ENCODE data around the gene CPM.

CPM gene

GRCh38 chr12:68901145-68901544 is 31.8 kb downstream of the CPM start:
- FAIRE-seq, result no peak
- no peak for DNase-seq (ENCODE audit: insufficient read length)
- TF ChIP-seq POLR2AphosphoS5 (IDR thresholded peaks at IDR 0.05; ENCODE audit: low read depth, low read length), result no peak
- no peak for TF ChIP-seq POLR2A (IDR thresholded peaks at IDR 0.05; ENCODE audit: low read depth, low read length)
- no peak for TF ChIP-seq TAF1 (IDR thresholded peaks at IDR 0.05; ENCODE audit: borderline replicate concordance, low read depth, low read length)

GRCh38 chr12:68900241-68900640 is 32.7 kb downstream of the CPM start:
- TF ChIP-seq TAF1 (IDR thresholded peaks at IDR 0.05; ENCODE audit: borderline replicate concordance, low read depth, low read length), result no peak
- DNase-seq (ENCODE audit: insufficient read length) (no peak), FAIRE-seq (no peak)

- FAIRE-seq (no peak), DNase-seq (ENCODE audit: insufficient read length) (no peak)
- TF ChIP-seq POLR2AphosphoS5 (IDR thresholded peaks at IDR 0.05; ENCODE audit: low read depth, low read length), result no peak
- no peak for TF ChIP-seq POLR2A (IDR thresholded peaks at IDR 0.05; ENCODE audit: low read depth, low read length)
- TF ChIP-seq TAF1 (IDR thresholded peaks at IDR 0.05; ENCODE audit: borderline replicate concordance, low read depth, low read length), result no peak
Measured at GRCh38 chr12:68899251-68899771, 33.7 kb downstream of the CPM start.

GRCh38 chr12:68896881-68897540 is 36.0 kb downstream of the CPM start:
- no peak for DNase-seq (ENCODE audit: insufficient read length)
- no peak for FAIRE-seq
- no peak for TF ChIP-seq TAF1 (IDR thresholded peaks at IDR 0.05; ENCODE audit: borderline replicate concordance, low read depth, low read length)
- no peak for TF ChIP-seq POLR2A (IDR thresholded peaks at IDR 0.05; ENCODE audit: low read depth, low read length)
- no peak for TF ChIP-seq POLR2AphosphoS5 (IDR thresholded peaks at IDR 0.05; ENCODE audit: low read depth, low read length)

- TF ChIP-seq POLR2A (IDR thresholded peaks at IDR 0.05; ENCODE audit: low read depth, low read length), result no peak
- no peak for TF ChIP-seq POLR2AphosphoS5 (IDR thresholded peaks at IDR 0.05; ENCODE audit: low read depth, low read length)
- no peak for TF ChIP-seq TAF1 (IDR thresholded peaks at IDR 0.05; ENCODE audit: borderline replicate concordance, low read depth, low read length)
- FAIRE-seq (no peak), DNase-seq (ENCODE audit: insufficient read length) (no peak)
Measured at GRCh38 chr12:68894276-68894855, 38.6 kb downstream of the CPM start.

GRCh38 chr12:68893741-68894140 is 39.2 kb downstream of the CPM start:
- DNase-seq (ENCODE audit: insufficient read length) (no peak), FAIRE-seq (no peak)
- TF ChIP-seq POLR2A (IDR thresholded peaks at IDR 0.05; ENCODE audit: low read depth, low read length), result no peak
- TF ChIP-seq TAF1 (IDR thresholded peaks at IDR 0.05; ENCODE audit: borderline replicate concordance, low read depth, low read length), result no peak
- TF ChIP-seq POLR2AphosphoS5 (IDR thresholded peaks at IDR 0.05; ENCODE audit: low read depth, low read length), result no peak

GRCh38 chr12:68893201-68893600 is 39.8 kb downstream of the CPM start:
- TF ChIP-seq POLR2AphosphoS5 (IDR thresholded peaks at IDR 0.05; ENCODE audit: low read depth, low read length) (no peak), TAF1 (IDR thresholded peaks at IDR 0.05; ENCODE audit: borderline replicate concordance, low read depth, low read length) (no peak), POLR2A (IDR thresholded peaks at IDR 0.05; ENCODE audit: low read depth, low read length) (no peak)
- DNase-seq (ENCODE audit: insufficient read length) (no peak), FAIRE-seq (no peak)

GRCh38 chr12:68891141-68891540 is 41.8 kb downstream of the CPM start:
- DNase-seq (ENCODE audit: insufficient read length), result no peak
- no peak for FAIRE-seq

GRCh38 chr12:68890701-68891113 is 42.3 kb downstream of the CPM start:
- FAIRE-seq, result no peak
- TF ChIP-seq TAF1 (IDR thresholded peaks at IDR 0.05; ENCODE audit: borderline replicate concordance, low read depth, low read length), result no peak
- no peak for TF ChIP-seq POLR2AphosphoS5 (IDR thresholded peaks at IDR 0.05; ENCODE audit: low read depth, low read length)
- no peak for TF ChIP-seq POLR2A (IDR thresholded peaks at IDR 0.05; ENCODE audit: low read depth, low read length)
- DNase-seq (ENCODE audit: insufficient read length), result no peak

More at GRCh38 chr12:68891141-68891540, 41.8 kb downstream of the CPM start:
- TF ChIP-seq POLR2A (IDR thresholded peaks at IDR 0.05; ENCODE audit: low read depth, low read length) (no peak), POLR2AphosphoS5 (IDR thresholded peaks at IDR 0.05; ENCODE audit: low read depth, low read length) (no peak), TAF1 (IDR thresholded peaks at IDR 0.05; ENCODE audit: borderline replicate concordance, low read depth, low read length) (no peak)

- no peak for DNase-seq (ENCODE audit: insufficient read length)
- FAIRE-seq, result no peak
- TF ChIP-seq POLR2AphosphoS5 (IDR thresholded peaks at IDR 0.05; ENCODE audit: low read depth, low read length) (no peak), POLR2A (IDR thresholded peaks at IDR 0.05; ENCODE audit: low read depth, low read length) (no peak), TAF1 (IDR thresholded peaks at IDR 0.05; ENCODE audit: borderline replicate concordance, low read depth, low read length) (no peak)
Measured at GRCh38 chr12:68888243-68888642, 44.7 kb downstream of the CPM start.

- no peak for TF ChIP-seq POLR2AphosphoS5 (IDR thresholded peaks at IDR 0.05; ENCODE audit: low read depth, low read length)
- TF ChIP-seq TAF1 (IDR thresholded peaks at IDR 0.05; ENCODE audit: borderline replicate concordance, low read depth, low read length), result no peak
- DNase-seq (ENCODE audit: insufficient read length) (no peak), FAIRE-seq (no peak)
Measured at GRCh38 chr12:68887641-68888040, 45.3 kb downstream of the CPM start.

All from GM12892 (cell line).